ENCODE data around the gene EYS.

EYS gene

DNA sequence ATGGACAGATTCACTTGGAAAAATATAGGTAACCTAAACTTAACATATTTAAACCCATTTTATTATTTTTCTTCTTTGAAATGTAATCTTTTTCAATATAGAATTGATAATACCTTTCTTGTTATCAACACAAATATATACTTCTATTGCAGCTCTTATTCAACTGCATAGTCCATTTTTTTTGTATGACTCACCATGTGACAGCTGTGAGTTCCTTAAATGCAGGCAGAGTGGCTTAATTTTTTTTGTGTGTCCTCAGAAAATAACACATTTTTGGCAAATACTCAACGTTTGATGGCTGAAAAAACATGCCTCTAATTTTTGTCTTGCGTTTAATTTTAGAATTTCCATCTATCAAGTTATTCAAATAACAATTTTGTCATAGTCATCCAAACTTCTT lies 1616.7 kb downstream of the EYS start:
- ChIA-PET CTCF (no interaction called here), POLR2A (no interaction called here)
- TF ChIP-seq, protein P1, sequence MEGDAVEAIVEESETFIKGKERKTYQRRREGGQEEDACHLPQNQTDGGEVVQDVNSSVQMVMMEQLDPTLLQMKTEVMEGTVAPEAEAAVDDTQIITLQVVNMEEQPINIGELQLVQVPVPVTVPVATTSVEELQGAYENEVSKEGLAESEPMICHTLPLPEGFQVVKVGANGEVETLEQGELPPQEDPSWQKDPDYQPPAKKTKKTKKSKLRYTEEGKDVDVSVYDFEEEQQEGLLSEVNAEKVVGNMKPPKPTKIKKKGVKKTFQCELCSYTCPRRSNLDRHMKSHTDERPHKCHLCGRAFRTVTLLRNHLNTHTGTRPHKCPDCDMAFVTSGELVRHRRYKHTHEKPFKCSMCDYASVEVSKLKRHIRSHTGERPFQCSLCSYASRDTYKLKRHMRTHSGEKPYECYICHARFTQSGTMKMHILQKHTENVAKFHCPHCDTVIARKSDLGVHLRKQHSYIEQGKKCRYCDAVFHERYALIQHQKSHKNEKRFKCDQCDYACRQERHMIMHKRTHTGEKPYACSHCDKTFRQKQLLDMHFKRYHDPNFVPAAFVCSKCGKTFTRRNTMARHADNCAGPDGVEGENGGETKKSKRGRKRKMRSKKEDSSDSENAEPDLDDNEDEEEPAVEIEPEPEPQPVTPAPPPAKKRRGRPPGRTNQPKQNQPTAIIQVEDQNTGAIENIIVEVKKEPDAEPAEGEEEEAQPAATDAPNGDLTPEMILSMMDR (IDR thresholded peaks at IDR 0.05; ENCODE audit: control extremely low read depth, extremely low read depth, low read depth, missing control alignments), result no peak
- no peak for DNase-seq (ENCODE audit: extremely low spot score)

DNA sequence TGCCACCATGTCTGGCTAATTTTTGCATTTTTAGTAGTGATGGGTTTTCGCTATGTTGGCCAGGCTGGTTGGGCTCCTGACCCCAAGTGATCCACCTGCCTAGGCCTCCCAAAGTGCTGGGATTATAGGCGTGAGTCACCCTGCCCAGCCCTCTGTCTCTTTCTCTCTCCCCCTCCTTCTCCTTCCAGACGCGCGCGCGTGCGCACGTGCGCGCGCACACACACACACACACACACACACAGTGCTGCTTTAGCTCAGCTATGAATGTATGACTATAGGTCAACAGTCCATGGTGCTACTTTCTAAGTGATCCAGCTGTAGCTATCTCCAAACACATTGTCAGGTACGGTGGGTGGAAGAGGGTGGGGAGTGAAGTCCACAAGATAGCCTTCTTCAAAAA lies 1621.9 kb downstream of the EYS start:
- TF ChIP-seq, protein P1 (IDR thresholded peaks at IDR 0.05; ENCODE audit: control extremely low read depth, extremely low read depth, low read depth, missing control alignments), result no peak
- DNase-seq (ENCODE audit: extremely low spot score), result no peak
- CTCF ChIA-PET, result interaction anchor here (1.1 kb wide), 1 partner anchor 42 kb away, joined by 3 read pairs; no protein-coding TSS in a partner anchor
- POLR2A ChIA-PET, result no interaction called here

DNA sequence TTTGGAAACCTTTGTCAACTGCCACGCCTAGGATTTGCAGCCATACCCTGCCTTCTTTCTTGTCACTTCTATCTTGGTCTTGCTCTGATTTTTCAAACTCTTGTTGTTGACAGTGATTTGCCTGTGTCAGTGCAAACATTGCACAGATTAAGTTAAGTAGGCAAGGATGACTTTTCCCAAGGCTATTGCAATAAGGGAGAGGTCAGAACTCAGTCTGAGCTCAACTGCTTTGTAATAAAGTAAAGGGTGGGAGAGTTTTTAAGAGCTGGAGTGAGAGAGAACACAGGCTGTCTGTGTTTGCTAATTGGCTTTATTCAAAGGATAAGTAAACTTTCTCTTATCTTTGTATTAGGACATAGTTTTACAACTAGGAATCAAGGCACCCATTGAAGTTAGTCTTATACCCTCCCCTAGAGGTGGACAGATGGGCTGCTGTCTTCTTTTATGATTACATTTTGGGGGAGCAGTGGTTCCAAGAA lies 1622.8 kb downstream of the EYS start:
- POLR2A ChIA-PET, result no interaction called here
- TF ChIP-seq, protein P1 (IDR thresholded peaks at IDR 0.05; ENCODE audit: control extremely low read depth, extremely low read depth, low read depth, missing control alignments), result no peak
- CTCF ChIA-PET, result interaction anchor here (1.1 kb wide), 1 partner anchor 43 kb away, joined by 3 read pairs; no protein-coding TSS in a partner anchor
- DNase-seq (ENCODE audit: extremely low spot score), result no peak

DNA sequence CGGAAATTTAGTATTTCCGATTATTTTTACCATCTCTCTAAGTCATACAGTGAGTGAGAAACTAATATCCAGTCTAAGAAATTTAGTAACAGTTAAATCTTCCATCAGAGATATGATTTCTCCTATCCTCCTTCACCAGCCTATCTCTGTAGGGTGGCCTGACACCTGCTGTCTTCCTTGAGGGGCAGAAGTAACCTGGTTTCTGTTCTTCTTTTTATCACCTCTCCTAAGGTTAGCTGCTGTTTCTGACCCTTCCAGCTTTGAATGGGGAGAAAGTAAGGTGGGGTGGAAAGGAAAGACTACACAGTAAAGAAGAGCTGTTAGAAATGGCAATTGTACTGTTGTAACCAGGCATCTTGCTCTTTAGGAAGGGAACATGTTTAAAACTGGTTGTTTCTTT lies 1623.8 kb downstream of the EYS start:
- no peak for DNase-seq (ENCODE audit: extremely low spot score)
- TF ChIP-seq, protein P1 (IDR thresholded peaks at IDR 0.05; ENCODE audit: control extremely low read depth, extremely low read depth, low read depth, missing control alignments), result no peak
- ChIA-PET POLR2A (no interaction called here), CTCF (no interaction called here)

DNA sequence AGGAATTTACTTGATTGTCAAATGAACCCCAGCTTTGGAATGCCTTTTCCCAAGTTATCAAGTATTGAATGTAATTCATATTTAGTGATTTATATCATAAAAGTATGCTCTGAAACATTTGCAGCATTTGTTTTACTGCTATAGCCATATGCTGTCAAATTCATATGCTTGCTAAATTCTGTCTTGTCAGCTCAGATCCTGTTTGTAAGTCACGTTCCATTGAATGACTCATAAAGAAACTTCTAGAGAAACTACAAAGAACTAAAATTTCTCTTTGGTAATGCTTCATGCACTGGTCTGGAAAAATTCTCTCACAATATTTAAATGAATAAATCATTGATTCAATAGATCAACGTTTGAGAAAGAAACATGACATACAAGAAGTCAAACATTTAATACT lies 1625.6 kb downstream of the EYS start:
- ChIA-PET CTCF (interaction anchor here (1.0 kb wide), 1 partner anchor 10 kb away, joined by 3 read pairs; no protein-coding TSS in a partner anchor), POLR2A (no interaction called here)
- DNase-seq (ENCODE audit: extremely low spot score), result no peak
- TF ChIP-seq, protein P1 (IDR thresholded peaks at IDR 0.05; ENCODE audit: control extremely low read depth, extremely low read depth, low read depth, missing control alignments), result no peak

DNA sequence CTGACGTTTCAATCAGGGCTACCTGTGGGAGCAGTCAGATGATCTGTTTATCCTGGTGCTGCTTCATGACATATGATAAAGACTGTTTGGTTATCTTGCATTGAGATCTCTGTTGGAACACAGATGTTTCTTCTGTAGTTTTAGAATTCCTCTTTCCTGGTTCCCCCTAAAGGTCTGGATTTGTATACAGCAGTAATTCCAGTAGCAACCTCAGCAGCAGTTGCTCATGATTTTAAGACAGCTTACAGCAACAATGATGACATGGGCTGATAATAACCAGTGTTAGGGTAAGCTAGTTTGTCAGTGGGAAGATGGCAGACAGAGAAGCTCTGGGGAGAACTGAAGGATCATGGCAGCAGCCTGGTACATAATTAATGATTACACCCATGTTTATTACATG lies 1632.0 kb downstream of the EYS start:
- ChIA-PET POLR2A (no interaction called here), CTCF (no interaction called here)
- DNase-seq (ENCODE audit: extremely low spot score), result no peak
- TF ChIP-seq, protein P1 (IDR thresholded peaks at IDR 0.05; ENCODE audit: control extremely low read depth, extremely low read depth, low read depth, missing control alignments), result no peak

DNA sequence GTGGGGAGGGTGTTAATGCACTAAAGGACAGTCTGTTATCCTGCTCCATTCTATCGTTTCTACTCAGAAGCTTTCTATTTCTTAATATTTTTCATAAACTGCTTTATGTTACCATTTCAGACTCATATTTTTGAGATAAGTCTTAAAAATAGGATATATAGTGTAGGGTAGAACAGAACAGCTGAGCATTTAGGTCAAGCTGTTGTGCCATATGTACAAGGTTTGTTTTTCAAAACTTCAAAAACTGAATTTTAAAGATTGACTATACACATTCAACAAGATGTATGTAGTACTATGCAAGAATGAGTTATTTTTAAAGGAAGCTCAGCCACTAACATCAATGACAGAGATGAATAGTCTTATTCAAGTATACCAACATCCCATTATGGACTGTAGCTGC lies 1634.3 kb downstream of the EYS start:
- TF ChIP-seq, protein P1 (IDR thresholded peaks at IDR 0.05; ENCODE audit: control extremely low read depth, extremely low read depth, low read depth, missing control alignments), result no peak
- CTCF ChIA-PET, result no interaction called here
- POLR2A ChIA-PET, result no interaction called here
- DNase-seq (ENCODE audit: extremely low spot score), result no peak

Data from GM10248 (cell line).